AG09309 (cell line): ENCODE measurements around the gene CASQ2.

Source experiments
- DNase-seq: peaks from one replicate; pipeline ENCODE4 v3.0.0-alpha.2; 2010; ENCODE audit warnings: low read depth
- H3K4me3 ChIP-seq: 2 replicates; pipeline ENCODE4 v1.5.1; 2011; ENCODE audit warnings: mild to moderate bottlenecking, low read depth, low read length, moderate library complexity; ENCODE audit not compliant: control insufficient read depth
- CTCF ChIP-seq: IDR thresholded peaks from 2 replicates; pipeline ENCODE4 v1.5.1; 2011; ENCODE audit warnings: mild to moderate bottlenecking, low read depth, low read length, inconsistent platforms; ENCODE audit not compliant: insufficient read depth, control insufficient read depth; ENCODE audit errors: missing control alignments

CASQ2 gene

GRCh38 chr1:115680730-115681111 is 87.8 kb downstream of the CASQ2 start:
- DNase-seq: no peak
- no peak for TF ChIP-seq CTCF
- H3K4me3 ChIP-seq: no peak overlapping the region

- peak; percentile 3 for TF ChIP-seq CTCF
- H3K4me3 ChIP-seq: no peak overlapping the region
- peak; percentile 16 for DNase-seq
These were observed 89.3 kb downstream of the CASQ2 start for GRCh38 chr1:115679141-115679611.

GRCh38 chr1:115678141-115678540 is 90.4 kb downstream of the CASQ2 start:
- DNase-seq: no peak
- H3K4me3 ChIP-seq: no peak overlapping the region
- TF ChIP-seq CTCF: no peak

GRCh38 chr1:115677565-115677964 is 90.9 kb downstream of the CASQ2 start:
- no peak for TF ChIP-seq CTCF
- no peak for DNase-seq
- H3K4me3 ChIP-seq: no peak overlapping the region

- no peak for TF ChIP-seq CTCF
- no peak overlapping the region for H3K4me3 ChIP-seq
- no peak for DNase-seq
These were observed 91.3 kb downstream of the CASQ2 start for GRCh38 chr1:115677182-115677555.

- no peak for DNase-seq
- TF ChIP-seq CTCF: no peak
- H3K4me3 ChIP-seq: no peak overlapping the region
These were observed 91.9 kb downstream of the CASQ2 start for GRCh38 chr1:115676498-115677181.
